Spleen (tissue), 11 donors: ENCODE measurements around the gene TERF2IP. TPM values are rescaled to one million over a fixed set of nuclear protein-coding genes. Genes with fewer than 3 reads are reported as not detected.

ENCODE experiments used
- DNase-seq: peaks from one replicate; pipeline ENCODE4 v3.0.0-alpha.2; 2020
- H3K27ac ChIP-seq, 8 donors: fragments of 200-600 bp; sonication (generic) in 7 of 8; 1 replicate in 4 of 8; 2 replicates in 4 of 8; pipeline versions ENCODE4 v1.5.0 to v1.8.0; 2016 to 2021; ENCODE audit warnings: inconsistent platforms in 4 of 8, mild to moderate bottlenecking in 4 of 8, moderate library complexity in 1 of 8
- H3K27me3 ChIP-seq, 7 donors: fragments of 200-600 bp; sonication (generic) in 6 of 7; replicated peaks in 1 of 7; 1 replicate in 4 of 7; 2 replicates in 3 of 7; pipeline versions ENCODE4 v1.5.0 to v1.8.0; 2016 to 2021; ENCODE audit warnings: inconsistent platforms in 3 of 7, mild to moderate bottlenecking in 1 of 7
- H3K36me3 ChIP-seq, 6 donors: fragments of 200-600 bp; sonication (generic) in 5 of 6; 1 replicate in 4 of 6; 2 replicates in 2 of 6; pipeline versions ENCODE4 v1.5.0 to v1.8.0; 2016 to 2021; ENCODE audit warnings: inconsistent platforms in 2 of 6
- H3K4me1 ChIP-seq, 6 donors: fragments of 200-600 bp; sonication (generic) in 5 of 6; 1 replicate in 3 of 6; 2 replicates in 3 of 6; pipeline versions ENCODE4 v1.5.0 to v1.8.0; 2016 to 2021; ENCODE audit warnings: inconsistent platforms in 3 of 6
- H3K4me3 ChIP-seq, 8 donors: fragments of 200-600 bp; sonication (generic) in 7 of 8; 1 replicate in 4 of 8; 2 replicates in 4 of 8; pipeline versions ENCODE4 v1.5.0 to v1.8.0; 2016 to 2021; ENCODE audit warnings: inconsistent platforms in 4 of 8, mild to moderate bottlenecking in 4 of 8, moderate library complexity in 2 of 8
- H3K9me3 ChIP-seq, 8 donors: fragments of 200-600 bp; sonication (generic) in 7 of 8; 1 replicate in 4 of 8; 2 replicates in 4 of 8; pipeline versions ENCODE4 v1.5.0 to v1.8.0; 2016 to 2021; ENCODE audit warnings: inconsistent platforms in 4 of 8
- CTCF ChIP-seq, 11 experiments: fragments of 200-600 bp in 7 of 11; fragments of 450-650 bp in 4 of 11; sonication (generic) in 4 of 11; IDR thresholded peaks in 8 of 11; conservative IDR thresholded peaks in 3 of 11; 1 replicate in 7 of 11; 2 replicates in 4 of 11; pipeline versions ENCODE4 v1.4.0 to v1.8.0; 2016 to 2021; ENCODE audit warnings: antibody characterized with exemption in 11 of 11, inconsistent platforms in 4 of 11, mild to moderate bottlenecking in 1 of 11
- POLR2A ChIP-seq, 3 donors: fragments of 450-650 bp; IDR thresholded peaks; one replicate each; pipeline ENCODE4 v1.5.1; 2017; ENCODE audit warnings: antibody characterized with exemption in 3 of 3, mild to moderate bottlenecking in 1 of 3
- POLR2AphosphoS5 ChIP-seq, 3 donors: sonication (generic); formaldehyde crosslinking; IDR thresholded peaks; one replicate each; pipeline ENCODE4 v1.5.1; 2017; ENCODE audit warnings: antibody characterized with exemption in 3 of 3
- WGBS, 5 donors: extraction: QIAGEN DNeasy Blood & Tissue Kit in 3 of 5; methylation state at CpG; one replicate each; pipeline versions ENCODE4 v1.1.5 to v1.1.7; 2013 to 2018; 5-methylcytosine and 5-hydroxymethylcytosine counted together
- intact Hi-C: fragments of 100-400 bp; cut with DNase I; formaldehyde crosslinking; loops from one replicate; pipeline ENCODE4 v1.15.0; 2023; ENCODE audit warnings: low total_unique reads
- polyA plus RNA-seq, 3 donors: library from polyadenylated mRNA; stranded (reverse); fragments of 200-250 nt; gene quantifications; one replicate each; pipeline ENCODE4 v1.2.1, GENCODE V29; 2013
- total RNA-seq, 7 donors: library from RNA; depleted of rRNA in 3 of 7; stranded (reverse); fragments of >200 nt in 3 of 7; fragmentation: NEBNext Ultra II Directional in 4 of 7; extraction: Animal tissue kit (Norgen Biotek cat#: 25700) in 4 of 7; gene quantifications; one replicate each; pipeline versions ENCODE4 v1.1.0 to v1.2.1, GENCODE V29; 2016 to 2021
- donor health status: healthy with polysubstance abuse.
- donor health status: DM: no; HTN: no; CAD: no; lungs with moderate emphysema.
- donor health status: DM: no; HTN: no; CAD: no.
- donor health status: Bipolar disorder and iron deficiency.
- donor health status: healthy.
- donor health status: DM: no; HTN: no; CAD: no.
- donor health status: DM: yes; HTN: yes; CAD: no.

The TERF2IP gene
- total and polyA plus RNA-seq, 10 donors: 42.8 to 90.1 (median 73.0) TPM

- Histone ChIP-seq H3K4me1 (peaks cover 49 to 77% (median 63%) of the 10 kb centered on the region in 6 donors), H3K9me3 (no peaks in the 10 kb centered on the region), H3K27ac (peak overlapping the region; percentile 85 to 99 (median 98)), H3K36me3 (peaks cover 0 to 36% (median 20%) of the 10 kb centered on the region in 6 donors), H3K4me3 (peak overlapping the region; percentile 92 to 100 (median 98)), H3K27me3 (no peaks in the 10 kb centered on the region)
- WGBS, 5 donors: 0 to 1% (median 0%) methylated on average over 15 to 18 of the region's 18 CpGs
- intact Hi-C loops: no loop called here
- TF ChIP-seq CTCF (IDR thresholded peaks at IDR 0.05 in 8 of 11, conservative IDR thresholded peaks at IDR 0.05 in 3 of 11): no peak
- TF ChIP-seq POLR2A (IDR thresholded peaks at IDR 0.05): no peak
- TF ChIP-seq POLR2AphosphoS5 (IDR thresholded peaks at IDR 0.05): no peak
- no peak for DNase-seq
Measured at GRCh38 chr16:75647112-75647491, 471 bp upstream of the TERF2IP start.

GRCh38 chr16:75648265-75649076 is 898 bp downstream of the TERF2IP start:
- intact Hi-C loops: no loop called here
- 0% methylated on average over 25 to 62 of the region's 62 CpGs for WGBS, 5 donors
- H3K9me3 ChIP-seq: no peaks in the 10 kb centered on the region
- TF ChIP-seq POLR2A (IDR thresholded peaks at IDR 0.05) (no peak), POLR2AphosphoS5 (IDR thresholded peaks at IDR 0.05) (peak in 2 of 3 donors; percentile 4 to 45)
- H3K27me3 ChIP-seq: no peaks in the 10 kb centered on the region
- DNase-seq: peak; percentile 95
- H3K4me3 ChIP-seq: peak overlapping the region; percentile 92 to 100 (median 98)
- peaks cover 0 to 25% (median 13%) of the 10 kb centered on the region in 6 donors for H3K36me3 ChIP-seq
- H3K27ac ChIP-seq: peak overlapping the region; percentile 85 to 99 (median 98)
- H3K4me1 ChIP-seq: peaks cover 62 to 78% (median 73%) of the 10 kb centered on the region in 6 donors

DNA sequence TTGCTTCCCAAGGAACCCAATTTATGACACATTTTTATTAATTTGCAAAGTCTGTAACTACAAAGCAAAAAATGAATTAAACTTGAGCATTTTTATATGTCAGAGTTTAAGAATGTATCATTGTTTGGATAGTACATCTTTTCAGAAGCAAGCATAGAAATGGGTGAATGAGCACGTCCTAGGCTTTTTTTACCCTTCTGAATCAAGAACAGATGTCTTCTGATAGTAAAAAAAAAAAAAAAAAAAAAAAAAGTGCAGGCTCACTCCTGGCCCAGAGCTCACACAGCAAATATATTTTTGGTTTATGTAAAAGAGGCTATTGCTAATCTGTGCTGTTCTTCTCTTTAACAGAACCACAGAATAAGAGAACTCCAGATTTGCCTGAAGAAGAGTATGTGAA is 6.3 kb downstream of the TERF2IP start:
- intact Hi-C loops: loop anchor here (10.0 kb wide), 1 partner anchor 101 kb away; no protein-coding TSS in a partner anchor
- no peak for DNase-seq
- TF ChIP-seq POLR2AphosphoS5 (IDR thresholded peaks at IDR 0.05): no peak
- no peak for TF ChIP-seq CTCF (IDR thresholded peaks at IDR 0.05 in 8 of 11, conservative IDR thresholded peaks at IDR 0.05 in 3 of 11)
- no peak for TF ChIP-seq POLR2A (IDR thresholded peaks at IDR 0.05)
- H3K27ac ChIP-seq: no peak overlapping the region
- H3K4me3 ChIP-seq: no peak overlapping the region
- no peaks in the 10 kb centered on the region for H3K27me3 ChIP-seq
- no peaks in the 10 kb centered on the region for H3K9me3 ChIP-seq
- 71 to 80% (median 77%) methylated on average over 1 of the region's 1 CpG for WGBS, 5 donors
- H3K4me1 ChIP-seq: peaks cover 34 to 67% (median 49%) of the 10 kb centered on the region in 6 donors
- H3K36me3 ChIP-seq: peaks cover 5 to 57% (median 47%) of the 10 kb centered on the region in 6 donors

GRCh38 chr16:75658175-75658574 is 10.6 kb downstream of the TERF2IP start:
- no peak for TF ChIP-seq POLR2A (IDR thresholded peaks at IDR 0.05)
- TF ChIP-seq POLR2AphosphoS5 (IDR thresholded peaks at IDR 0.05): peak in 1 of 3 donors; percentile 18
- Histone ChIP-seq H3K36me3 (peaks cover 5 to 95% (median 59%) of the 10 kb centered on the region in 6 donors), H3K27me3 (no peaks in the 10 kb centered on the region), H3K4me3 (no peak overlapping the region), H3K4me1 (peaks cover 4 to 37% (median 13%) of the 10 kb centered on the region in 6 donors), H3K27ac (no peak overlapping the region), H3K9me3 (no peaks in the 10 kb centered on the region)
- intact Hi-C loops: loop anchor here (10.0 kb wide), 1 partner anchor 97 kb away; no protein-coding TSS in a partner anchor
- WGBS, 5 donors: 92 to 98% (median 92%) methylated on average over 2 of the region's 2 CpGs
- DNase-seq: no peak

GRCh38 chr16:75660321-75660720 is 12.7 kb downstream of the TERF2IP start:
- intact Hi-C loops: no loop called here
- H3K36me3 ChIP-seq: peaks cover 5 to 74% (median 47%) of the 10 kb centered on the region in 6 donors
- WGBS, 5 donors: 92 to 98% (median 95%) methylated on average over 3 to 6 of the region's 6 CpGs

More at GRCh38 chr16:75660321-75660720, 12.7 kb downstream of the TERF2IP start:
- H3K27ac ChIP-seq: no peak overlapping the region
- no peak for TF ChIP-seq CTCF (IDR thresholded peaks at IDR 0.05 in 8 of 11, conservative IDR thresholded peaks at IDR 0.05 in 3 of 11)
- TF ChIP-seq POLR2A (IDR thresholded peaks at IDR 0.05): no peak
- peak in 1 of 3 donors; percentile 7 for TF ChIP-seq POLR2AphosphoS5 (IDR thresholded peaks at IDR 0.05)
- H3K27me3 ChIP-seq: no peaks in the 10 kb centered on the region
- no peak overlapping the region for H3K4me3 ChIP-seq
- no peak for DNase-seq
- H3K9me3 ChIP-seq: no peaks in the 10 kb centered on the region
- peaks cover 0 to 16% (median 0%) of the 10 kb centered on the region in 6 donors for H3K4me1 ChIP-seq
